Spleen (tissue), 11 donors: ENCODE results near the gene DPP4. TPM values are rescaled to one million over a fixed set of nuclear protein-coding genes. Genes with fewer than 3 reads are reported as not detected.
A peak's percentile ranks its signal among the peaks of the same experiment; 100 is the strongest.

ENCODE experiments used
- DNase-seq: peaks from one replicate; pipeline ENCODE4 v3.0.0-alpha.2; 2020
- H3K27ac ChIP-seq, 8 donors: fragments of 200-600 bp; sonication (generic) in 7 of 8; 1 replicate in 4 of 8; 2 replicates in 4 of 8; pipeline versions ENCODE4 v1.5.0 to v1.8.0; 2016 to 2021; ENCODE audit warnings: inconsistent platforms in 4 of 8, mild to moderate bottlenecking in 4 of 8, moderate library complexity in 1 of 8
- H3K27me3 ChIP-seq, 7 donors: fragments of 200-600 bp; sonication (generic) in 6 of 7; replicated peaks in 1 of 7; 1 replicate in 4 of 7; 2 replicates in 3 of 7; pipeline versions ENCODE4 v1.5.0 to v1.8.0; 2016 to 2021; ENCODE audit warnings: inconsistent platforms in 3 of 7, mild to moderate bottlenecking in 1 of 7
- H3K36me3 ChIP-seq, 6 donors: fragments of 200-600 bp; sonication (generic) in 5 of 6; 1 replicate in 4 of 6; 2 replicates in 2 of 6; pipeline versions ENCODE4 v1.5.0 to v1.8.0; 2016 to 2021; ENCODE audit warnings: inconsistent platforms in 2 of 6
- H3K4me1 ChIP-seq, 6 donors: fragments of 200-600 bp; sonication (generic) in 5 of 6; 1 replicate in 3 of 6; 2 replicates in 3 of 6; pipeline versions ENCODE4 v1.5.0 to v1.8.0; 2016 to 2021; ENCODE audit warnings: inconsistent platforms in 3 of 6
- H3K4me3 ChIP-seq, 8 donors: fragments of 200-600 bp; sonication (generic) in 7 of 8; 1 replicate in 4 of 8; 2 replicates in 4 of 8; pipeline versions ENCODE4 v1.5.0 to v1.8.0; 2016 to 2021; ENCODE audit warnings: inconsistent platforms in 4 of 8, mild to moderate bottlenecking in 4 of 8, moderate library complexity in 2 of 8
- H3K9me3 ChIP-seq, 8 donors: fragments of 200-600 bp; sonication (generic) in 7 of 8; 1 replicate in 4 of 8; 2 replicates in 4 of 8; pipeline versions ENCODE4 v1.5.0 to v1.8.0; 2016 to 2021; ENCODE audit warnings: inconsistent platforms in 4 of 8
- CTCF ChIP-seq, 11 experiments: fragments of 200-600 bp in 7 of 11; fragments of 450-650 bp in 4 of 11; sonication (generic) in 4 of 11; IDR thresholded peaks in 8 of 11; conservative IDR thresholded peaks in 3 of 11; 1 replicate in 7 of 11; 2 replicates in 4 of 11; pipeline versions ENCODE4 v1.4.0 to v1.8.0; 2016 to 2021; ENCODE audit warnings: antibody characterized with exemption in 11 of 11, inconsistent platforms in 4 of 11, mild to moderate bottlenecking in 1 of 11
- POLR2A ChIP-seq, 3 donors: fragments of 450-650 bp; IDR thresholded peaks; one replicate each; pipeline ENCODE4 v1.5.1; 2017; ENCODE audit warnings: antibody characterized with exemption in 3 of 3, mild to moderate bottlenecking in 1 of 3
- POLR2AphosphoS5 ChIP-seq, 3 donors: sonication (generic); formaldehyde crosslinking; IDR thresholded peaks; one replicate each; pipeline ENCODE4 v1.5.1; 2017; ENCODE audit warnings: antibody characterized with exemption in 3 of 3
- WGBS, 5 donors: extraction: QIAGEN DNeasy Blood & Tissue Kit in 3 of 5; methylation state at CpG; one replicate each; pipeline versions ENCODE4 v1.1.5 to v1.1.7; 2013 to 2018; 5-methylcytosine and 5-hydroxymethylcytosine counted together
- intact Hi-C: fragments of 100-400 bp; cut with DNase I; formaldehyde crosslinking; loops from one replicate; pipeline ENCODE4 v1.15.0; 2023; ENCODE audit warnings: low total_unique reads
- polyA plus RNA-seq, 3 donors: library from polyadenylated mRNA; stranded (reverse); fragments of 200-250 nt; gene quantifications; one replicate each; pipeline ENCODE4 v1.2.1, GENCODE V29; 2013
- total RNA-seq, 7 donors: library from RNA; depleted of rRNA in 3 of 7; stranded (reverse); fragments of >200 nt in 3 of 7; fragmentation: NEBNext Ultra II Directional in 4 of 7; extraction: Animal tissue kit (Norgen Biotek cat#: 25700) in 4 of 7; gene quantifications; one replicate each; pipeline versions ENCODE4 v1.1.0 to v1.2.1, GENCODE V29; 2016 to 2021
- donor health status: healthy with polysubstance abuse.
- donor health status: DM: no; HTN: no; CAD: no; lungs with moderate emphysema.
- donor health status: DM: no; HTN: no; CAD: no.
- donor health status: Bipolar disorder and iron deficiency.
- donor health status: healthy.
- donor health status: DM: no; HTN: no; CAD: no.
- donor health status: DM: yes; HTN: yes; CAD: no.

DPP4 gene
- total and polyA plus RNA-seq, 10 donors: 1.3 to 28.6 (median 18.4) TPM

DNA sequence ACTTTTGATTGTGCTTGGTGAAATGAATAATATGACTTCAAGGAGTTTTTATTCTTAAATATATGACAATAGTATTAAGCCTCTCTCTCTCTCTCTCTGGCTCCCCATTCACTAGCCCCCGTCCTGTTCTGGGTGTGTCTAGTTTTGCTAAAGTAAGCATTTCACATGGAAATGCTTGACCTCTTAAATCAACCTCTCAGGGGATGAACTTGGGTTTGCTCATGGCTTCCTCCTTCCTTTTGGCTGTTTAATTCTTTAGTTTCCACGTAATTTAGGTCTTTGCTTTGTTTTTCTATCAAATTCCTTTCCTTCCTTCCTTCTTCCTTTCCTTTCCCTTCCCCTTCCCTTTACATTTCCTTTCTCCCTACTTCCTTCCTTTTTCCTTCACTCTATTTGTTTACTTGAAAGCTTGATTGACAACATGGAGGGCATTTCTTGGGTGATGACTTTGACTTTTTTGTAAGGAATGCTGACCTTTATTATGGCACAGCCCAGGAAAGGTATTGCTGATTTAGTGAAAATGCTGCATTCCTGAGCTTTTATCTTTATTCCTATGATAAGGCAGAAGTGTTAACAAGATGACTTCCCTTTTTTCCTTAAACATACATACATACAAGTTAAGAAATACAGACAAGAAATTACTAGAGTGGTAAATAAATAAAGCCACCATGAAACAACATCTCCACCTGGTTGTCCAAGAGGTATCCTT is 3.6 kb downstream of the DPP4 start:
- no peaks in the 10 kb centered on the region for H3K36me3 ChIP-seq
- peak overlapping the region in 7 of 8 donors; percentile 15 to 81 (median 78) for H3K27ac ChIP-seq
- intact Hi-C loops: no loop called here
- no peak for DNase-seq
- WGBS, 5 donors: 54 to 80% (median 58%) methylated on average over 2 of the region's 2 CpGs
- no peak for TF ChIP-seq POLR2A (IDR thresholded peaks at IDR 0.05)
- TF ChIP-seq CTCF (IDR thresholded peaks at IDR 0.05 in 8 of 11, conservative IDR thresholded peaks at IDR 0.05 in 3 of 11): no peak
- no peak for TF ChIP-seq POLR2AphosphoS5 (IDR thresholded peaks at IDR 0.05)
- no peak overlapping the region for H3K4me3 ChIP-seq
- no peaks in the 10 kb centered on the region for H3K9me3 ChIP-seq
- H3K27me3 ChIP-seq: peaks cover 0 to 25% (median 4%) of the 10 kb centered on the region in 7 donors
- peaks cover 3 to 41% (median 27%) of the 10 kb centered on the region in 6 donors for H3K4me1 ChIP-seq

GRCh38 chr2:162069267-162069903 is 4.6 kb downstream of the DPP4 start:
- H3K4me3 ChIP-seq: no peak overlapping the region
- peak overlapping the region in 2 of 8 donors; percentile 34 to 78 for H3K27ac ChIP-seq
- H3K4me1 ChIP-seq: peaks cover under 1 to 37% (median 24%) of the 10 kb centered on the region in 6 donors
- DNase-seq: no peak
- 80 to 91% (median 85%) methylated on average over 4 of the region's 4 CpGs for WGBS, 5 donors
- TF ChIP-seq CTCF (IDR thresholded peaks at IDR 0.05 in 8 of 11, conservative IDR thresholded peaks at IDR 0.05 in 3 of 11) (no peak), POLR2A (IDR thresholded peaks at IDR 0.05) (no peak), POLR2AphosphoS5 (IDR thresholded peaks at IDR 0.05) (no peak)
- H3K9me3 ChIP-seq: no peaks in the 10 kb centered on the region
- peaks cover 0 to 17% (median 4%) of the 10 kb centered on the region in 7 donors for H3K27me3 ChIP-seq
- H3K36me3 ChIP-seq: no peaks in the 10 kb centered on the region
- intact Hi-C loops: no loop called here

DNA sequence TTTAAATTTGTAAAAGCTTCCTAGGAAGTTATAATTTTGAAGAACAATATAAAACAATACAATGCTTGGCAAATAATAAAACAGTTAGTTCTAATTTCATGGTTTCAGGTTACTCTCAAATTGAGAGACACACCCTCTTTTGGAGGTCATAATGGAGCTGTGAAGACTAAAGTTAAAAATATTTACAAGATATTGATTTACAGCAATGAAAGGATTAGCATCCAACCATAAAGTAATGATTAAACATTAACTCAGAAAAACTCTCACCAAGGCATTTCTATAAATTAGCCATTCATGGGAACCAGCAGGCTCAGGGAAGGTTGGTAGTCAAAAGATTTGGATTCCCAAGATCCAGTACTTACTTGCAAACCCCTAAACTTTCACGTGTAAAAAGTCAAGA is 6.4 kb downstream of the DPP4 start:
- 78 to 89% (median 83%) methylated on average over 1 of the region's 1 CpG for WGBS, 5 donors
- DNase-seq: no peak
- Histone ChIP-seq H3K4me1 (peaks cover 0 to 34% (median 17%) of the 10 kb centered on the region in 6 donors), H3K36me3 (no peaks in the 10 kb centered on the region), H3K4me3 (no peak overlapping the region), H3K27me3 (no peaks in the 10 kb centered on the region), H3K9me3 (no peaks in the 10 kb centered on the region), H3K27ac (no peak overlapping the region)
- intact Hi-C loops: no loop called here
- no peak for TF ChIP-seq POLR2AphosphoS5 (IDR thresholded peaks at IDR 0.05)
- no peak for TF ChIP-seq POLR2A (IDR thresholded peaks at IDR 0.05)
- TF ChIP-seq CTCF (IDR thresholded peaks at IDR 0.05 in 8 of 11, conservative IDR thresholded peaks at IDR 0.05 in 3 of 11): no peak

DNA sequence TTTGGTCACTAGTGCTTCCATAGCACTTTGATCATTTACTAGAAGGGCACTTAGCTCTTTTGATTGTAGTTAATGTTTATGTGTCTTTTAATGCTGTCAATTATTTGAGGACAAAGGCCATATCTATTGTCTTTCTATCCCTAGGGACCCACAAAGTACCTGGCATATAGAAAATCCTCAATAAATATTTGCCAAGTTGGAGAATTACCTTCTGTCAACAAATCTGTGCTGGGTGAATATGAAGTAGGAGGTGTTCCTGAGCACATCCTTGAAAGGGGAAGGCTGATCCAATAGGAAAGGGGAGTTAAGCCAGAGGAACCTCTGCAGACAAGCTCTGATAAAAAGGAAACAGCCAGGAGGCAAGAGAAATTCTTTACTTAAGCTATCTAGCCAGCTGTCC is 8.2 kb downstream of the DPP4 start:
- TF ChIP-seq POLR2A (IDR thresholded peaks at IDR 0.05): no peak
- TF ChIP-seq CTCF (IDR thresholded peaks at IDR 0.05 in 8 of 11, conservative IDR thresholded peaks at IDR 0.05 in 3 of 11): no peak
- no peak for TF ChIP-seq POLR2AphosphoS5 (IDR thresholded peaks at IDR 0.05)
- no peak overlapping the region for H3K4me3 ChIP-seq
- no peaks in the 10 kb centered on the region for H3K27me3 ChIP-seq
- H3K4me1 ChIP-seq: peaks cover 0 to 24% (median 7%) of the 10 kb centered on the region in 6 donors
- no peak overlapping the region for H3K27ac ChIP-seq
- no peaks in the 10 kb centered on the region for H3K36me3 ChIP-seq
- intact Hi-C loops: no loop called here
- no peak for DNase-seq
- H3K9me3 ChIP-seq: no peaks in the 10 kb centered on the region
